SW 1271 (cell line): ENCODE data around the gene APOL5.

Experiments
- DNase-seq, 2 experiments: peaks; one replicate each; lab custom pipeline; 2025; lab: John Stamatoyannopoulos, UW

APOL5 gene

DNA sequence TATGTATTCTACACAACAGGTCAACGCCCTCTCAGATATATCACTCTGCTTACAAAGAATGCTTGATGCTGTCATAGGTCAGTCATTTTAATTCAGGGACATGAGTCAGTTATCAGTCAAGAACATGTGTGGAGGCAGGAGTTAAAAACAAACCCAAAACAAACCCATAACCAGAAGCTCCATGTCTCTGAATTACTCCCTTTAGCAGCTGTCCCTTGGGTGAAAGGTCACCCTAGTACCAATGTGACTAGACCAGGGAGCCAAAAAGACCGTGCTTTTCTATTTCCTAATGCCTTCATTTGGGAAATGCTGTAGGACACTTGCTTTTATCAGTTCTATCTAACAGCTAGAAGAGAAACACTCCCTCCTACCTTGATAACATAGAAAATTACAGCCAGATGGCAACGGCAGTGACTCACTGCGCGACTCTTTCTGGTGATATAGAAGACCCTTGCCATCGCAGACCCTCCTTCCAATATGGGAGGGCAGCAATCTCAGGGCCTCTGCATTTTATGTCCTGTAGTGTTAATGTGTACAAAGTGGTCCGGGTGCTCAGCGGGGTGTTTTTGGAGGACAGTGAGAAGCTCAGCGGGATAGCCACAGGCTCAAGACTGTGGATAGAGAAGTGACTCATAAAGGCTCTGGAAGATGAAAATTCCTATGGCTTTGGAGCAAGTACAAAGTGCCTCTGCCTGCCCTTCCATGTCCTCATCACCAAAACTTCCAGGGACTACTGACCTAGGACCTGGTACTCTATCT, 24.8 kb downstream of the APOL5 start:
- peak; percentile 10 to 69 for DNase-seq

DNA sequence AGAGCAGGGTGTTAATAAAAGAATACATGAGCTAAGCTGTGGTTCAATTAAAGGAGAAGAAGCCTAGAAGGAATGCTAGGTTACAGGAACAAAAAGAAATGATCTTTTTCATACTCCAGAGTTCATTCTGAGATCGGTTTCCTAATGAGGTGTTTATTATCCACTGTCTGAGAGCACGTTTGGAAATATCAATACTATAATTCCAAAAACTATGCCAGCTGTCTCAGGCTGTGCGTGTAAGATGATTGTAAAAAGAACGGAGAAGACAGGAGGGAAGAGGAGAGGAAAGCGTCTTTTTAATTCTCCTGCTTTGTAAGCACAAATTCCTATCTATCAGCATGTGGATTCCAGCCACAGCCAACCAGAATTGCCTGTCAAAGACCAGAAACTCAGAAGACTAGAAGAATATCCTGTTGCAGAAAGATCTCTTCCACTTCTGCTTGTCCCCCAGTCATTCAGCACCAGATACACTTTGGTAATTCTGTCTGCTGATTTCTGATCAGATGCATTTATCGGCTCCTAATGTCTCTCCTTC, 25.7 kb downstream of the APOL5 start:
- no peak for DNase-seq

DNA sequence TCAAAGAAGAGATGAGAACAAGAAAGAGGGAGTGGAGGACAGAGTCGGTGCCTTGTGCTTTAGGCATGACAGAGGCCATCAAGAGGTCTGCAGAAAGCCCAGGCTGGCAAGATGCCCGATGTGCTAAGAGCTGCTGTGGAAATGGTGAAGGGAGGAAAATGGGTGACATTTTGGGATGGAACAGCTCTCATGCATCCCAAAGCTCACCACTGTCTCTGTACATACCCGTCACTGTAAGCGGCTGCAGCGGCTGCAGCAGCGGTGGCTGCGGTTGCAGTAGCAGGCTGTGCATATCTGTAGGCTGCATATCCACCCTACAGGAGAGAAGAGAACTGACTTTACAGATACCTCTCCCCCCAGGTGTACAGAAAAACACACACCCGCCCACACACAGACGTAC, 28.6 kb downstream of the APOL5 start:
- no peak for DNase-seq

DNA sequence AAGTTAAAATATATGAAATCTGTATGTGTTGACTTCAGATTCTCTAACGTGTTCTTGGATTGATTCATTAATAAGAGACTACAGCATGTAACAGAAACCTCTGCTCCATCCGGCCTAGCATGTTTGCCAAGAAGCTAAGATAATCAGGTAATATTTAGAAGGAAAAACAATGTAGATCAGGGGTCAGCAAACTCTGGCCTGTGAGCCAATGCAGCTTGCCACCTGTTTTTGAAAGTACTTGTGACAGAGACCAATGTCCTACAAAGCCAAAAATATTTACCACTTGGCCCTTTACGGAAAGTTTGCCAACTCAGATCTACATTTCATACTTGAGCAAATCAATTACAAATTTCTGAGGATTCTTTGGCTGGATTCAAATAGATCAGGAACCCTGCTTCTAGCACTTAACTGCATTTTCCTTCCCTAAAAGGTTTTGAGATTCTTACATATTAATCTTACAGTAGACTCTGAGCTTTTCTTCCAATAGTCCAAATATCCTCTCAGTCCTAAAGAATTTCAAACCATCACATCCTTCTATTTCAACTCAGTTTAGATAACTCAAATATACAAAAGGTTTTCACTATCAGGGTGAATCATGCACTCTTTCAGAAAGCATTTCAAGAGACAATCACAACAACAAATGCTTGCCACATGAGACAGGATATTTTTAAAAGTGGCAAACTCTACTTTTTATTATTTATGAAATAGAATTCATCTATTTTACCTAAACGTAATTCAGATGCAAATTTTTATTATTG, 29.5 kb downstream of the APOL5 start:
- no peak for DNase-seq

DNA sequence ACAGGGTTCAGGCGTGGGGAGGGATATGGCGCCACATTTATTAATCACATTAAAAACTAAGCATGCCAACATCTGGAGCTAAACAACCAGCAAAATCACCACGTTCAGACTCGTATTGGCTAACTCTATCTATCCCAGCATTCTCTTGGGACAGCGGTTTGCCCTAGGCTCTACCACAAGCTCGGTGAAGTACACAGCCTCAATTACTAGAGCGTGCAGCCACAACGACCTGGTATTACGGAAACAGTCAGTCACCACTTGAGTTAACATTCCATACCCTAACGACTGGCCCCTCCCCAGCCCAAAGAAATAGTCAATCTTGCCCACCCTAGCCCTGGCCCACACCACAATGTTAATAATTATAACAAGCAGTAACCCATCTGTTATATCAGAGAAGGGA, 32.1 kb downstream of the APOL5 start:
- DNase-seq: no peak

DNA sequence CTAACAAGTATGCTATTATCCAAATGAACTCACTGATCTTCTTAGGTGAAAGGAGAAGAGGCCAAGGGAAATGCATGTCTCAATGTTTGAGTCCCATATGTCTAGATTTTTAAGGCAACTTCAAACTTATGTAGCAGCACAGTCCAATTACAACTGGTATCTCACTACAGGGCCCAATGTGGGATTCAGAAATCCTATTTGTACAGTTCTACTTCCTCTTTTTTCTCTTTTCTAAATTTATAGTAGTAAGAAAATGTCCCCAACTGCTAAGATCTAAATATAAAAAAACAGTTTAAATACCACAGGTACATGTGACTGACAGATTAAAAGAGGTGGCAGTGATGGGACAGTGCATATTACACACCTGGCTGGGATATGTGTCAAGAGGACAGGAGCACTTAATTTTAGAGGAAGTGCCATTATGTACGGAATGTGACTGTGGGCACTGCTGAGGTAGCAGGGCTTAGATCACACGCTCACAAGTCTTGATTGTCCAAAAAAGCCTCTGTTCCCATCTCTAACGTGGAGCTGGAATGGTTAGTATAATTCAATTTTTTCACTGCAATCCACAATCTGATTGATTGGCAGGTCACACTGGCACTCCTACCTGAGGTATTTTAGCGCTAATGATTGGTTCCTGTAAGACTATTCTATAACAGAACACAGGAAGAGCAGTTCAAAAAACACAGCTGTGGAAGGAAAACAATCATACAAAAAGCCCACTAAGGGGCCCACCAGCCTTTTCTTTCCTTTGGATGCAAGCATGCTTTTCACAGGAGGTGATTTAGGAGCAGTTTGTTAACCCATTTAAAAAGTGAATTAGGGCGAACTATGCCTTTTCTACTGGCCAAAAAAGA, 34.6 kb downstream of the APOL5 start:
- no peak for DNase-seq

DNA sequence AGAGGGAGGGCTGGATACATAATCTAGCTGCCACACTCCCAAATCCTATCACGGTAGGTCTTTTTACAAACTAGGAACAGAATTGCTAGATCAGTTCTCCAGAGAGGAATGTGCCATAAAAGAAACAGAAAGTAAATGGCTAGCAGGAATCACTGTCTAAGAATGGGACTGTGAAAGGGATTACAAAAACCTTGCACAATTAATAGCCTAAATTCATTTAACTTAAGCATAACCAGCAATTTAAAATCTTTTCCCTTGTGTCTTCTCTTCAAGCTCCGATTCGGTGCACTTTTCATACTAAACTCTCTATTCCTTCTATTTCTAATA, 35.2 kb downstream of the APOL5 start:
- no peak for DNase-seq

DNA sequence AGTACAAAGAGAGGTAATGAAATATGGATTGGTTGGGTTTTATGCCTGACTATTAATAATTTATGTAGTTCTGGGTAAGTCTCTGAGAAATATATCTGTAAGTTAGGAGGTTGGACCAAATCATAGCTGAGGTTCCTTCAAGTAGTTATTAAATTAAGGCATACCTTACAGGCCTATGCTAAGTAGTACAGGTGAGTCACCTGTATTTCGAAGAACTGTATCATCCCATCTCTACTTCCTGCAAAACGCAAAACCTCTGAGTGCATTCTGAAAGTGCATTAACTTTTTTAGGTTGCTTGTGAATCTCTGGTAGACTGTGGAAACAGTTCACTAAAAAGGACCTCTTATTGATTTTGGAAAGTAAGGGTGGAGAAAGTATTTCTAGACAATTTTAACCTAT, 37.1 kb downstream of the APOL5 start:
- DNase-seq: no peak

DNA sequence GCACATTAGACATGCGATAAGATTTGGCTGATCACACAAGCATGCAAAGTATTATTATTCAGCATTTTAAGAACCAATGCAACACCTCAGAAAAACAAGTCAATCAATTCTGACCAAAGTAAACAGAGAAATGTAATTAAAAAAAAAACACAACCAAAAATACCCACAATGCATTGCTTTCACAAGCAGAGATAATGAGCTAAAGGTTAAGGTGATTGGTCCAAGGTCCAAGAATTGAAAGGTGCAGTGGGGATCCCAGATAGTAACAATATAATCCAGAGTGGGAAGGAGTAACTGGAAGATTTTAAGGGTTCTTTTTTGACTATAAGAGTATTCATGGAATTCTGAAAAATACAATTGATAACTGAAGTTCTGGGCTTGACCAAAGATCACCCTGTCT, 39.0 kb downstream of the APOL5 start:
- DNase-seq: no peak

DNA sequence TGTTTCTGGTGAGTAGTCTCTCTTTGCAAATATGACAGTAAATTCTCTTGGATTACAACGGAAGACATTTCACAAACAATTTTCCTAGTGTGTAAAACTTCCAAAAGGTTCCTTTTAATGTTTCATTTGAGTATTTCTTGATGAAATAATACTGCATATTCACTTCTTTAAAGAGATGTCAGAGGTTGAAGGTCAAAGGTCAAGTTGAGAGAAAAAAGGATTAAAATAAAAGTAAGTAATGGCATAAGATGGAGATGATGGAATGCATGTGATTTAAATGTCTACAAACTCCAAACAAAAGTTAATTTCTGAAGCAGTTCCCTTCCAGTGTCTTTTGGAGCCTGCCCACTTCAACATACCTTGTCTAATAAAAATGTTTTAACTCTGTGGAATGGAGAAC, 40.7 kb downstream of the APOL5 start:
- DNase-seq: no peak

DNA sequence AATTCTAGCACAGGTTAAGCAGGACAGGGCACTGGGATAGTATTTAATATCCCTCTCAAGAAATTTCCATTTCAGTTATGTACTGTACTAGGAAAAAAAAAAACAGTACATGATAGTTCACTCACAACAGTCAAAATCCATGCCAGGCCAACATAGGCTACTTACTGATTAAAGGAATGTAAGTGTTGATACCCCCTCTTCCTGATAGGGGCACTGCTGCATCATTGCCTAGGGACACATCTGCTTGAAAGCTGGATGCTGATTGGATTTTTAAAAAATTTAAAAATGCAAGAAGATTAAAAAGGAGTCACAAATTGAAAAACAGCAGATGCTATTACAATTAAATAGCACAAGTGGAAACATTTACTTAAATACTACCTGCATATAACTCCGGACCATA, 43.4 kb downstream of the APOL5 start:
- DNase-seq: no peak

DNA sequence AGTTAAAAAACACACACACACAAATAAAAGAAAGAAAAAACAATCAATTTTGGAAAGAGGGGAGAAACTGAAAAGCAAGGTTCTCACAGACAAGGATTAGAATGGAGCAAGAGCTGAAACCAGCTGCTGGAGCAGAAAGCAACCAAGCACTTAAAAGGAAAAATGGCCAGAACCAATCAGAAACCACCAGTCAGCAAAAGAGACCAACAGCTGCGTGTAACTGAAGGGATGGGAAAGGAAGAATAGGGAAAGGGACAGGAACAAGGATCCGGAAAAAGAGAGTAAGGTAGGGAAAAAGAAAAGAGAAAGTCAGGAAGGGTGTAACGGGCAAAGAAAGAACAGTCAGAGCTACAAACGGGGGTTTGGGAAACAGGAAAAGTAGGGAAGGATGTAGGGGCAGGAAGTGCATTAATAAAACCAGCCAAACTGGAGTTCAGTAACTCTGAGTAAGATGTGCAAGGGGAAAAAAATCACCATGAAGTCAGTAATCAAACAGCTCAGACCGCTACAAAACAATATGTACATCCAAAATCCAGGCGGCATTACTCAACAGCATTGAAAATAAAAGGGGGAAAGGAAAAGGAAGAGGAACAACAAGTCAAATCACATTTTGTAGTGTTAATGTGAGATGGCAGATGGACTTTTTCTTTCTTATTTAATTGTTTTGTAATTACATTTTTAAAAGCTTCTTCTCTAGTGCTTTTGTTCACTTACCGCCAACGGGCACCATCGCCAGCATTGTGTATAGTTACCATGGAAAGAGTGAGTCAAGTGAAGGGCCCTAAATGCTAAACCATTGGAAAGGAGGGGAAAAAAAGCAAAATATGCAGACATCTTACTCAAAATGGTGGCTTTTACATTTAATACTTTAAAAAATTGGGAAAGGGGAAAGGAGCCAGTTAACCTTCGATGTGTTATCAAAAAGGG, 49.2 kb downstream of the APOL5 start:
- no peak for DNase-seq

DNA sequence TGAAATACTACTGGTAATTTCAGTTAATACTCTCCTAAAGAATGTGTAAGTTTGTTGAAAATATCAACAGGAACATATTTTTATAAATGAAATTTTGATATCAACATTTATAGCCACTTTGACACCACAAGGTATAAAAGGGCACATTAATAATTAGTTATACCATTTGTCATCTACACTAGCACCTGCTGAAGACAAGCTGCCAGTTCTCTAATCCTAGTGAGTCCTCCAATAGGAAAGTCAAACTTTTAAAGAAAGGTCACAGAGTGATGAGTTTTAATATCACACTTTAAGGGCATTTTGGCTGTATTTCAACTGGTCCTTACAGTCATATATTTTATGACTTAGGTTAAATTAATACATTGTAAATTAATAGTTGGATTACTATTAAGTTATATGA, 52.3 kb downstream of the APOL5 start:
- DNase-seq: no peak

DNA sequence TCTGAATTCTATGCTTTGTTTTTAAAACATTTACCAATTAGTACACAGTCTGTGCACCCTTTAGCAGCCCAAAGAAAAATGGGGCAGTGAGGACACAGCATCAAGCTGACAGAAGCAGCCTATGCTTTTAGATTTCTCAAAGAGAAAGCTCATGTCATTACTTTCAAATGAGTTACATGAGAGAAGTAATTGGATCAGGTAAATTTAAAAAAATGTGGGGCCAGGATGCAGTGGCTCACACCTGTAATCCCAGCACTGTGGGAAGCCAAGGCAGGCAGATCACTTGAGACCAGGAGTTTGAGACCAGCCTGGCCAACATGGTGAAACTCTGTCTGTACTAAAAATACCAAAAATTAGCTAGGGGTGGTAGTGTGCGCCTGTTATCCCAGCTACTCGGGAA, 57.7 kb downstream of the APOL5 start:
- DNase-seq: no peak

DNA sequence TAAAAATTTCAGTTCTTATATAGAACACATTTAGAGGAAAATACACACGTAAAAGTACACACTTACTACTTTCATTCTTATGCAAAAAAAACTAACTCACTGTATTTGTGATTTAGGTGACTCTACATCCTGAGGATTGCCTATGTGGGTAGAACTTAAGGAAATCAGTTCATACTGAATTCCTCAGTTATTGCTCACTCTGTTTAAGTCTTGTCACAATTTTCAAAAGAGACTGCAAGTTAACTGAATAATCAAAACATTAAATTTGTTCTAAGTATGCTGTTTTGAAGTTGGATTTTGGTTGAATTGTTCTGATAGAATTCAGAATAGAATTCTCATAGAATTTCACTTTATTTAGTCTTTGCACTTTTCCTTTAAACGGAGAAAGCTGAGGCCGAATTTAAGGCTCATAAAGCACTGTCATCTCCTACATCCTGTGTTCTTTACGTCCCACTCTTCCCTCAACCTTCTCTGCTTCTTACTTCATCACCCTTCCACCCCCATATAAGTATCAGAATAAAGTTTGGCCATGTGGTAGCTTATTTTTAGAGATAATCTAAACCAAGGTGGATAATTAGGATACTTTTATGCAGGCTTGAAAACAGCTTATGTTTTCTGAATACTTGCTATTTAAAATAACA, 59.8 kb downstream of the APOL5 start:
- peak in 1 of 2 experiments; percentile 71 for DNase-seq
